ENCODE data around the gene S1PR2.

- TF ChIP-seq CTCF (IDR thresholded peaks at IDR 0.05), result no peak
- peak in 1 of 4 donors; percentile 11 for TF ChIP-seq EP300 (IDR thresholded peaks at IDR 0.05)
- peak in 1 of 4 donors; percentile 13 for TF ChIP-seq POLR2A (IDR thresholded peaks at IDR 0.05)
- TF ChIP-seq POLR2AphosphoS5 (IDR thresholded peaks at IDR 0.05), result no peak
These were observed 3.8 kb downstream of the S1PR2 start for GRCh38 chr19:10227026-10227971.
